SKM-1 (cell line): ENCODE data around the gene DYNLRB2.

Experiments used
- DNase-seq: peaks from one replicate; lab custom pipeline; 2025; ENCODE audit not compliant: unreplicated experiment; lab: John Stamatoyannopoulos, UW

The DYNLRB2 gene

DNA sequence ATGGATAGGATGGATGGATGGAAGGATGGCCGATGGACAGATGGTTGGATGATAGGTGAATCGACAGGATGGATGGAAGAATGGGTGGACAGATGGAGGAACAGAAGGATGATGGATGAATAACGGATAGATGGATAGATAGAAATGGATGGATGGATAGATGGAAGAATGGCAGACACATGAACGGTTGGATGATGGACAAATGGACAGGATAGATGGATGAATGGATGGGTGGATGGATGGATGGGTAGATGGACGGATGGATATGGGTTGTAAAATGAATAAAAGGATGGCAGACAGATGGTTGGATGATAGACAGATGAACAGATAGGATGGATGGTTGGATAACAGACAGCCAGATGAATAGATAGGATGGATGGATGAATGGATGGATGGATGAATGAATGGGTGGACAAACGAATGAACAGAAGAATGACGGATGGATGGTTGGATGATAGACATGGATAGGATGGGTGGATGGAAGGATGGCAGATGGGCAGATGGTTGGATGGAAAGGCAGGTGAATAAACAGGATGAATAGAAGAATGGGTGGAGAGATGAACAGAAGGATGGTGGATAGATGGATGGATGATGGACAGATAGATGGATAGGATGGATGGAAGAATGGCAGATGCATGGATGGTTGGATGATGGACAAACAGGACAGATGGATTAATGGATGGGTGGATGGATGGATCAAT, 55.9 kb downstream of the DYNLRB2 start:
- no peak for DNase-seq

DNA sequence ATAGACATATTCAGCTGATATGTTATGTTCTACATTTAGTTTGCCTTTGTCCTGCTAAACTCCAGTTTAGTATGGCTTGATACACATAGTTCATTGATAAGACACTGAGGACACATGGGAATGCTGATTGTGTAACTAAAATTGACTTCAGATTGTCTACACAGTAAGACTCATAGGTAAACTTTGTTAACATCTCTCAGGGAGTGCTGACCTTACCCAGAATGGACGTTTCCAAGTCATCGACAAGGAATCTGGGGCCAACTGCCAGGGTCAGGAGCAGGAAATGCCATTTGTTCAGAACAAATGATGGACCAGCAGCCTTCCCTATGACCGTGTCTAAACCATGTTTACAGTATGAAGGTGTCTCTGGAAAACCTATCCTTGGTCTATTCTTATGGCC, 58.7 kb downstream of the DYNLRB2 start:
- DNase-seq = no peak
